ENCODE measurements around the gene FAU.

Gene FAU

GRCh38 chr11:65072631-65072966 is 49.3 kb downstream of the FAU start:
- no peak for DNase-seq

GRCh38 chr11:65071907-65072630 is 49.9 kb downstream of the FAU start:
- DNase-seq = no peak

All from NCI-H524 (cell line).